ENCODE results near the gene G3BP1.

G3BP1 gene

DNA sequence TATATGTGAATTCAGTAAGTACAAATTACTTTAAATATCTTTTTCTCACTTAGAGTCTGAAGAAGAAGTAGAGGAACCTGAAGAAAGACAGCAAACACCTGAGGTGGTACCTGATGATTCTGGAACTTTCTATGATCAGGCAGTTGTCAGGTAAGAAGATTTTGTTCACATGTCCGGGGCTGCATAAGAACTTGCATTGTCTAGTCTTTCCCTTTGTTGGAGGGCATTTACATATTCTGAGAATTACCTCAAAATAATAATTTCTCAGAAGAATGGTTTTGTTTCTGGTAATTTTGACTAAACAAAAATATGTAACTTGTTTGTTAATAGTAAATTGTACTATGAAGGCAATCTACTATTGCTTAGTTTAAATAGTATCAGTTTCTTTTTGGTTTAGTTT is 23.7 kb downstream of the G3BP1 start:
- 100% methylated on average over 1 of the region's 1 CpG; no CpG with 5 or more reads in 1 of the 2 experiments for WGBS, 2 experiments (ENCODE audit: insufficient coverage in 2 of 2)
- Histone ChIP-seq H3K27ac (ENCODE audit: low read depth, low read length, severe bottlenecking) (no peak overlapping the region), H3K4me3 (ENCODE audit: extremely low read depth, insufficient read depth, low read length, poor library complexity, severe bottlenecking) (no peak overlapping the region), H3K36me3 (ENCODE audit: control insufficient read depth, insufficient read depth, low read length) (peaks cover 95% of the 10 kb centered on the region), H3K9me3 (ENCODE audit: control insufficient read depth, low read length) (no peaks in the 10 kb centered on the region), H3K4me1 (ENCODE audit: control insufficient read depth, insufficient read depth, low read length, poor library complexity, severe bottlenecking) (no peaks in the 10 kb centered on the region)

- Histone ChIP-seq H3K4me3 (ENCODE audit: extremely low read depth, insufficient read depth, low read length, poor library complexity, severe bottlenecking) (no peak overlapping the region), H3K36me3 (ENCODE audit: control insufficient read depth, insufficient read depth, low read length) (peaks cover 92% of the 10 kb centered on the region), H3K9me3 (ENCODE audit: control insufficient read depth, low read length) (no peaks in the 10 kb centered on the region), H3K27ac (ENCODE audit: low read depth, low read length, severe bottlenecking) (no peak overlapping the region), H3K4me1 (ENCODE audit: control insufficient read depth, insufficient read depth, low read length, poor library complexity, severe bottlenecking) (no peaks in the 10 kb centered on the region)
- WGBS, 2 experiments (ENCODE audit: insufficient coverage in 2 of 2): 86 to 100% methylated on average over 2 of the region's 3 CpGs
Measured at GRCh38 chr5:151798674-151799073, 26.9 kb downstream of the G3BP1 start.

DNA sequence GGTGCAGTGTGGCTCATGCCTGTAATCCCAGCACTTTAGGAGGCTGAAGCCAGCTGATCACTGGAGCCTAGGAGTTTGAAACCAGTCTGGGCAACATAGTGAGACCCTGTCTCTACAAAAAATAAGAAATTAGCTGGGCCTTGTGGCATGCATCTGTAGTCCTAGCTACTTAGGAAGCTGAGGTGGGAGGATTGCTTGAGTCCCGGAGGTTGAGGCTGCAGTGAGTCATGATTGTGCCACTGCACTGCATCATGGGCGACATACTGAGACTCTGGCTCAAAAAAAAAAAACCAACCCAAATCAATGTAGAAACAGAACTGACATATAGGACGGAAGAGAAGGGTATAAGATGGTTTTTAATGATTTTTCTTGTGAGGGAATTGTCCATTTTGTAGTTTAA is 27.7 kb downstream of the G3BP1 start:
- Histone ChIP-seq H3K4me3 (ENCODE audit: extremely low read depth, insufficient read depth, low read length, poor library complexity, severe bottlenecking) (no peak overlapping the region), H3K36me3 (ENCODE audit: control insufficient read depth, insufficient read depth, low read length) (peaks cover 92% of the 10 kb centered on the region), H3K9me3 (ENCODE audit: control insufficient read depth, low read length) (no peaks in the 10 kb centered on the region), H3K4me1 (ENCODE audit: control insufficient read depth, insufficient read depth, low read length, poor library complexity, severe bottlenecking) (no peaks in the 10 kb centered on the region), H3K27ac (ENCODE audit: low read depth, low read length, severe bottlenecking) (no peak overlapping the region)
- no CpG with 5 or more reads among the region's 3 CpGs for WGBS, 2 experiments (ENCODE audit: insufficient coverage in 2 of 2)

GRCh38 chr5:151800532-151800931 is 28.8 kb downstream of the G3BP1 start:
- Histone ChIP-seq H3K4me3 (ENCODE audit: extremely low read depth, insufficient read depth, low read length, poor library complexity, severe bottlenecking) (no peak overlapping the region), H3K27ac (ENCODE audit: low read depth, low read length, severe bottlenecking) (no peak overlapping the region), H3K4me1 (ENCODE audit: control insufficient read depth, insufficient read depth, low read length, poor library complexity, severe bottlenecking) (no peaks in the 10 kb centered on the region), H3K9me3 (ENCODE audit: control insufficient read depth, low read length) (no peaks in the 10 kb centered on the region), H3K36me3 (ENCODE audit: control insufficient read depth, insufficient read depth, low read length) (peaks cover 89% of the 10 kb centered on the region)
- WGBS, 2 experiments (ENCODE audit: insufficient coverage in 2 of 2): 92 to 100% methylated on average over 2 of the region's 2 CpGs

DNA sequence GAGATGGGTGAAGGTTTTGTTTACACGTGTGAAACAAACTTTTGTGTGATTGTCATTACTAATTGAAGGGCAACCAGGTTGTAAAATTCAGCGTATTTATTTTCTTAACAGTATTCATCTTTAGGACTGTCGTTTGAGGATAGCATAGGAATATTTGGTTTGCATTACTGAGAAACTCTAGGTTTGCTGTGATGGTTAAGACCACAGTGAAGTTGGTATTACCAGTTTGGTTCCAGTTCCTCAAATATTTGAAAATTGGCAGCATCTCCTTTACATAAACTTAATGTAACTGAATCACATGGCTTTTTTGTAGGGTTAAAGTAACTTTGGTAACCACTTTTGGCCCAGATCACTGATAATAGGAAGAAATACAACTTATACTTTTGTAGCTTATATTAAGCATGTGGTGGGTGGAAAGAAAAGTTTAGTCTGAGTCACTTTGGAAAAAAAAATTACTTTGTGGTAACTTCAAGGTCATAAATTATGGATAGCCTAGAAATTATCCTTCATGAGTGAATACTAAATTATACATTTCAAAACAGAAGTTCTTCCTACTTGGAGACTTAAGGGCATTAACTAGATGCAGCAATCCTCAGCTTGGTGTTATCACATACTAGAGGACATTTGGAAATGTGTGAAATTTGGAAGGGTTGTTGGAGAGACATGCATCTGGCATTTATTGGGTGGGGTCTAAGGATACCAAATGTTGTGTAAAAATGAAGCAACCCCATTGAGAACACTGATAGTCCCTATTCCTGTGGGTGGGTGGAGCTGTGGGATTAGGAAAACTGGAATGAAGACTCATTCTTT is 33.9 kb downstream of the G3BP1 start:
- no CpG with 5 or more reads among the region's 3 CpGs for WGBS, 2 experiments (ENCODE audit: insufficient coverage in 2 of 2)
- Histone ChIP-seq H3K9me3 (ENCODE audit: control insufficient read depth, low read length) (no peaks in the 10 kb centered on the region), H3K36me3 (ENCODE audit: control insufficient read depth, insufficient read depth, low read length) (peaks cover 89% of the 10 kb centered on the region), H3K4me1 (ENCODE audit: control insufficient read depth, insufficient read depth, low read length, poor library complexity, severe bottlenecking) (no peaks in the 10 kb centered on the region), H3K27ac (ENCODE audit: low read depth, low read length, severe bottlenecking) (no peak overlapping the region), H3K4me3 (ENCODE audit: extremely low read depth, insufficient read depth, low read length, poor library complexity, severe bottlenecking) (no peak overlapping the region)

- Histone ChIP-seq H3K36me3 (ENCODE audit: control insufficient read depth, insufficient read depth, low read length) (peaks cover 89% of the 10 kb centered on the region), H3K9me3 (ENCODE audit: control insufficient read depth, low read length) (no peaks in the 10 kb centered on the region), H3K4me3 (ENCODE audit: extremely low read depth, insufficient read depth, low read length, poor library complexity, severe bottlenecking) (no peak overlapping the region), H3K4me1 (ENCODE audit: control insufficient read depth, insufficient read depth, low read length, poor library complexity, severe bottlenecking) (no peaks in the 10 kb centered on the region), H3K27ac (ENCODE audit: low read depth, low read length, severe bottlenecking) (no peak overlapping the region)
- 93 to 97% methylated on average over 3 of the region's 4 CpGs for WGBS, 2 experiments (ENCODE audit: insufficient coverage in 2 of 2)
Measured at GRCh38 chr5:151808451-151809169, 36.9 kb downstream of the G3BP1 start.

DNA sequence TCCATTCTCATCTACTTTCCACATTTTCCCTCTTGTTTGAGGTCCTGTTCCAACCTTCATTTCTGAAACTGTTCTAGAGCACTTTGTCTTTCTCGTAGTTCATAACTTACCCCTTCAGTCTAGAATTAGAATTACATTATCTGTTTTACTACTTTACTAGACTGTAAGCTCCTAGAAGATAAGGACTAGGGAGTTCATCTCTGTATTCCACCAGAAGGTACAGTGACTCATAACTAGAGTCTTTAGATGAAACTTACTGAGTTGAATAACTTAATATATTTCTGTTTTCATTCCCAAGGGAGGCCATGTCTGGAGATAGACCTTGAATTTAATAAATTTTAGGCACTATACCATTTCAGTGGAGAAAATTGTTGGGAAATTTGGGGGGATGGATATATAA is 38.7 kb downstream of the G3BP1 start:
- Histone ChIP-seq H3K4me1 (ENCODE audit: control insufficient read depth, insufficient read depth, low read length, poor library complexity, severe bottlenecking) (no peaks in the 10 kb centered on the region), H3K9me3 (ENCODE audit: control insufficient read depth, low read length) (no peaks in the 10 kb centered on the region), H3K4me3 (ENCODE audit: extremely low read depth, insufficient read depth, low read length, poor library complexity, severe bottlenecking) (no peak overlapping the region), H3K36me3 (ENCODE audit: control insufficient read depth, insufficient read depth, low read length) (peaks cover 92% of the 10 kb centered on the region), H3K27ac (ENCODE audit: low read depth, low read length, severe bottlenecking) (no peak overlapping the region)
- WGBS, 2 experiments (ENCODE audit: insufficient coverage in 2 of 2): no CpG with 5 or more reads among the region's 1 CpG

DNA sequence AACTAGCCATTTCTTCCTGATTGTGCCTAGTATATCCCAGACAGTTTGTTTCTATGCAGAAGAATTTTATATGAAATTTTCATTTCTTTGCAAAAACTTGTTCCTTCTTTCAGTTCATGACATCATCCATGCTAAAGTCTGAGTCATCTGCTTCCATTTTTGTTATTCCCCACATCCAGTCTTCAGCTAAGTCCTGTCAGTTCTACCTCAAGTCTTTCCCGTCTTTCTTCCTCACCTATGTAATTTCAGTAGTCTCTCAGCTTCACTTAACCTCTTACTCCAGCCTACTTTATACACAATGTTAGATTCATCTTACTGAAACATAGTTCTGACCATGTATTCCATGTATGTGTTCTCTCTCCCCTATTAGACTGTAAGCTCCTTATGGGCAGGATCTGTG is 39.1 kb downstream of the G3BP1 start:
- Histone ChIP-seq H3K4me1 (ENCODE audit: control insufficient read depth, insufficient read depth, low read length, poor library complexity, severe bottlenecking) (no peaks in the 10 kb centered on the region), H3K9me3 (ENCODE audit: control insufficient read depth, low read length) (no peaks in the 10 kb centered on the region), H3K27ac (ENCODE audit: low read depth, low read length, severe bottlenecking) (no peak overlapping the region), H3K36me3 (ENCODE audit: control insufficient read depth, insufficient read depth, low read length) (peaks cover 92% of the 10 kb centered on the region), H3K4me3 (ENCODE audit: extremely low read depth, insufficient read depth, low read length, poor library complexity, severe bottlenecking) (no peak overlapping the region)
- 93 to 100% methylated on average over 1 of the region's 1 CpG for WGBS, 2 experiments (ENCODE audit: insufficient coverage in 2 of 2)

DNA sequence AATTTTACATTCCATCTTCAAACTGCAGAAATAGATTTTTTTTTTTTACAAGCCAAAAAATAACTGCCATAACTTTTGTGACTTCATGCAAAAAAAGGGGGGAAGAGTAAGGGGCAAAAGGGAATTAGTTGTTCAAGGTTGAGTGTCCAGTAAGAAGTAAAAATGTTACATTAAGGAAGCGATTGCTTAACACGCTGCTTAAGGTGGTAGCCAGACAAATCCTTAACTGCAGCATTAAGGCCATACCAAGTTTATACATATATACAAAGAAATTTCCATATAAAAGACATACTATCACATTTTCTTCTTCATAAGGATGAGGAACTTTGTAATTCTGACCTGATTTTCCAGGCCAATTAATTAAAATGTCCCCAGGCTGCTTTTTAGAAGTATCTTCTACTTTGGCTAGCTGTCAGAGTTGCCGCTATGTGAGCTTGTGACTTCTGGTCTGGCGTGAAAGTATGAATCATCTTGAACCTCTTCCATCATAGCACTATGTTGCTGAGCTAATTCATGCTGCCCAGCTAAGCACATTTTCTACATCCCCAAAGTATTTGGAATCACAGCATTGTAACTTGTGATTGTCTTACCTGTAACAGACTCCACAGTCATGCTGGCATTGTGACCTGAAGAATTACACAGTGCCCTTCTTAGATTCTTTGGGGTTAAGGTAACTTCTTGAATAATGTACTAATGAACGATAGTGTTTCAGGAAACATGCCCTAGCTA is 40.0 kb downstream of the G3BP1 start:
- no peaks in the 10 kb centered on the region for H3K9me3 ChIP-seq (ENCODE audit: control insufficient read depth, low read length)
- no peak overlapping the region for H3K27ac ChIP-seq (ENCODE audit: low read depth, low read length, severe bottlenecking)
- peaks cover 92% of the 10 kb centered on the region for H3K36me3 ChIP-seq (ENCODE audit: control insufficient read depth, insufficient read depth, low read length)
- H3K4me1 ChIP-seq (ENCODE audit: control insufficient read depth, insufficient read depth, low read length, poor library complexity, severe bottlenecking): no peaks in the 10 kb centered on the region
- 97 to 100% methylated on average over 3 to 4 of the region's 5 CpGs for WGBS, 2 experiments (ENCODE audit: insufficient coverage in 2 of 2)
- no peak overlapping the region for H3K4me3 ChIP-seq (ENCODE audit: extremely low read depth, insufficient read depth, low read length, poor library complexity, severe bottlenecking)

DNA sequence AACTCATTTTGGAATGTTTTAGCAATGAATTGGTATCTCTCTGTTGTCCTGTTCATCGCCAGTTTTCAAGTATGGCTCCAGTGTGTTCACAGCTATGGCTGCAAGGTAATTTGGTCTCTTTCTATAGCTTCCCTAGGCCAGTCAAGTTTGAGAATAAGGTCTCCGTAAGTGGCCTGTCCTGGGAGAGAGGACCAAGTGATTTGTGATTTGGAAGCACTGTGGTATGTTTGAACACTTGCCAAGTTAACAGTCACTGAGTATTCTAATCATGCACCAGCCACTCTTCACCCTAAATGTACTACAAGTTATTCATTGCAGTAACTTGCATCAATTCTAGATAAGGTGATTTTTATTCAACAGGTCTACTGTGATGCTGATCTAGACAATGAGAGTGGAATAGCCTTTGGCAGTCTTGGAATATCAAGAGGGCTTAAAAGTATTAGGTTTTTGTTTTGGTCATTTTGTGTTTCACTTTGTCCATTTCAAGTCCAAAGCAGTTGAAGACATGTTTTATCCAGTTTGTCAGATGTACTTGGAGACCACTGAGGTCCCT is 41.1 kb downstream of the G3BP1 start:
- no peak overlapping the region for H3K4me3 ChIP-seq (ENCODE audit: extremely low read depth, insufficient read depth, low read length, poor library complexity, severe bottlenecking)
- no peaks in the 10 kb centered on the region for H3K9me3 ChIP-seq (ENCODE audit: control insufficient read depth, low read length)
- peaks cover 87% of the 10 kb centered on the region for H3K36me3 ChIP-seq (ENCODE audit: control insufficient read depth, insufficient read depth, low read length)
- H3K27ac ChIP-seq (ENCODE audit: low read depth, low read length, severe bottlenecking): no peak overlapping the region
- WGBS, 2 experiments (ENCODE audit: insufficient coverage in 2 of 2): 94% methylated on average over 2 of the region's 2 CpGs; no CpG with 5 or more reads in 1 of the 2 experiments
- H3K4me1 ChIP-seq (ENCODE audit: control insufficient read depth, insufficient read depth, low read length, poor library complexity, severe bottlenecking): no peaks in the 10 kb centered on the region
